Stimulated activated CD8-positive, alpha-beta memory T cell treated with anti-CD3 and anti-CD28 coated beads, Interleukin-15, amount 100 ng/mL, for 24 hours (primary cell): ENCODE measurements around the gene JUND.
A peak's percentile ranks its signal among the peaks of the same experiment; 100 is the strongest.

Experiments
- DNase-seq: peaks from one replicate; pipeline ENCODE4 v3.0.0-alpha.2; 2020; ENCODE audit warnings: low read depth

The JUND gene

DNA sequence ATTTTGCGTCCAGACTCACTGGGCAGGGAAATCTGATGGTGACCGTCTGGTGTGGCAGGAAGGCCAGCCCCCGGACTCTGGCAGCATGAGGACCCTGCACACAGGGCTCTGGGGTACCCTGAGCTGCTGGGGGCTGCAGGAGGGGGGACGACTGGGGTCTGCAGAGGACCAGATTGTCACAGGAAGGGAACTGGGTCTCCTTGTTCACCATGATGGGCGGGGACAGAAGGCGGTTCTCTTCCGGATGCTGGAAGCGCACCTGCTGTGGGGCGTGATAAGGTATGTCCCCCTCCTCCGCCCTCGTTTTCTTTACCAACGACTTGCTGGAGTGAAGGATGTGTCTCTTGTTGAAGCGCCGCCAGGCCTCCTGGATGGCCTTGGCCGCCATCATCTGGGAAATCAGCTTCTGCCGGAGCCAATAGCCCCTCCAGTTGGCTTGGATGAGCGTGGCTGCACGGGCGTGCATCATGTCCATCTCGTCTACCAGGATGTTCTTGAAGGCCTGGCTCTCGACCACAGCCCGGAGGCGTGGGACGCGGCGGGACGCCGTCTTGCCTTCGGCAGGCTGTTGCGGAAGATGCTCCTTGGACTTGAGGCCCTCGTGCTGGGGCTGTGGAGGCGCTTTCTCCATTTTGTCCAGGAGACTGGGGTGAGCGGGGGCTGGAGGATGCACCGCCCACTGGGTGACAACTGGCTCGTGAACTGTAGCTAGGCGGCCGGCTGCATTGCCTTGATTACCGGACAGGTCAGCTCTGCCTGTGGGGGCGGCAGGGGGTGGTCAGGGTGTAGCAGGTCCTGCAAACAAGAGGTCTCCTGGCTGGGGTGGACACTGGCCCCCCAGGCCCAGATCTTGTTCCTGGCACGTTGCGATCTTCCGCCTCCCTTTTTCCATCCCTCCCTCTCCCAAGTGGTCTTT lies 14.4 kb downstream of the JUND start:
- DNase-seq = no peak

DNA sequence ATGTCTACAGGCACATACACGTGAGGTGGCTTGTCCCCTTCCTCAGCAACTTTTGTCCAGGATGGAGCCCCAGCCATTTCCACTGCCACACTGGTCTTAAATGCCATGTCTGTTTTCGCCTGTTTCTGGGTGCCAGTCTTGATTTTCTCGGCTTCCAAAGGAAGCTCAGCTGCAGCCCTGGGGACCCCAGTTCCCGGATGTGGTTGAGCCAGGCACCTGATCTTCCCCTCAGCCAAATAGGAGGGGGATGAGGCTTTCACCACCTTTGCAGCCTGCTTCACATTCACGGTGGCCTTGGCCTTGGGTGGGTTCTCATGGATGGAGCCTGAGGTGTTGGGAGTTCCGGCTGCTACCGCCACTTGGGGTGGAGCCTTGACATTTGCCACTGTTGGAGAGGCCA lies 15.8 kb downstream of the JUND start:
- DNase-seq = no peak

DNA sequence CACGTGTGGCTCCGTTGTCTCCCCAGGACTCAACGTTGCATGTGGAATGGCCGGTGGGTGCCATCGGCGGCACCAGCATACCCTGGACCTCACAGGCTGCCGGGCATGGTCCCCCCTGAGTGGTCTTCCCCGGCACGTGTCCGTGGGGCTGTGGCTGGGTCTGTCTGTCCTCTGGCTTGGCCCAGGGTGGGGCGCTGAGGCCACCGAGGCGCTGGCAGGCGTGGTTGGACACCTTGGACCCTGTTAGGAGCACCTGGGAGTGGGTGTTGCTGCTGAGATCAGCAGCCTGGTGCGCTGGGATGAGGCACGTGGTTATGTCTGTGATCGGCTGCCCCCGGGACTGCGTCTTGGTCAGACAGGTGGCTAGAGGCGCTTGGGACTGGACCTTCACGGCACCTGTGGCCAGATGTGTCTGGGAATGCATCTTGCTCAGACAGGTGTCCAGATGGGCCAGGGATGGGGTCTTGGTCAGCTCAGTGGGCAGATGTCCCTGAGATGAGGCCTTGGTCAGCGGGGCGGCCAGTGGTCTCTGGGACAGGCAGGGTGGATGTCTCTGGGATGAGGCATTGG lies 16.4 kb downstream of the JUND start:
- no peak for DNase-seq

DNA sequence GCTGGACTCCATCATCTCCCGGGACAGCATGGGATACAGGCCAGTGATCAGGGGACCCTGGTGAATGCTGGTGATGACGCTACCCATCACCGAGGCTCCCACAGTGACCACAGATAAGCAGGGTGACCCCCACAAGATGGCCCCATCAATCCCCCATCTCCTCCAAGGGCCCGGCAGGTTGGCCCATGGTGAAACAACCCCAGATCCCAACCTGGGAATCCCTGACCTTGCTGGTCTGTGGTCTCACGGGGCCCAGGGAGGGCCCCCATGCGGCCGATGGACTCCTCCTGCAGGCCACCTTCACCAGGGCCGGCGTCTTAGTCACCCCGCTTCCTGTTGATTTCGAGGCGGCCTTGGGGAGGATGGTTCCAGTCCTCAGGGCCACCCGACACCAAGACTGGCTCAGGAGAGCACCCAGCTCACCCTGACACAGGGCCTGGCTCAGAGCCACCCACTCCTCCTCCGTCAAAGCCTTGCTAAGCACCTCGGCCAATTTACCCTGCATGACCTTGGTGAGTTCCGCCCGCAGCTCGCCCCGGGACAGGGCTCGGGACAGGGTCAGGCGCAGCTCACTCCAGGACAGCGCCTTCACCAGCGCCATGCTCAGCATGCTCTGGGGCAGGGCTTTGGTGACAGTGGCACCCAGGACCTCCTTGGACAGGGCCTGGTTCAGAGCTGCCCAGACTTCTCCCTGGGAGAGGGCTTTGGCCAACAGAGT lies 17.1 kb downstream of the JUND start:
- DNase-seq = no peak

DNA sequence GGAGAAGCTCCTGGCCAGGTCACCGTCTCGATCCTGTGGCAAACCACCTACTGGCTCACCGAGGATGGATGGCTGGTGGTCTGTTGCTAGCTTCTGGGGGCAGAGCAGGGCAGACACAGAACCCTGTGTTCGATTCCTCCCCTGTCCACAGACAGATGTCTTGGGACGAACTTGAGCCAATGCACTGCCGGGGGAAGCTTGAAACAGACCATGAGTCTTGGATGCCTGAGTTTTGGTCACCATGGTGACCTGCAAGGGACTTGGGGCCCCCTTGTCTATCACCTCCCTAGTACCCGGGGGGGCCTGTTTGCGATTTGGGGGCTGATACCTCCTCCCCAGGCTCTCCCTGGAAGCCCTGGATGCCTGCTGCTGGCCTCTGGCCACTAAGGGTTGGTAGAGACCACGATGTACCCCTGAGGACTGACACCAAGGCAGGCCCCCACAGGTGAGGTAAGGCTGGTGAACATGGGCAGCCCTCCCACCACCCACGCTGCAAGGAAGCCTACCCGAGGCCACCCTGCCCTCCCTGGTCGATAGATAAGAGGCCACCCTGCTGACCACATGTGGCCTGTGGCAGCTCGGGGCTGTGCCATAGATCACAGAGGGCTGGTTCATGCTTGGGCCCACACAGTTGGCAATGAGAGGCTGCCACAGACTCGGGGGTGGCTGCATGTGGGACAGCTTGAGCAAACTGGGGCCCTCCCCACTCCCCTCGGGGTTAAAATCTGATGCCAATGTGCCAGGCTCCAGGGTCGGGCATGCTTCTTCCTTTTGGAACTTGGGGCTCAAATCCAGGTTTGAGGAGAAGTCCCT lies 17.9 kb downstream of the JUND start:
- DNase-seq = no peak

DNA sequence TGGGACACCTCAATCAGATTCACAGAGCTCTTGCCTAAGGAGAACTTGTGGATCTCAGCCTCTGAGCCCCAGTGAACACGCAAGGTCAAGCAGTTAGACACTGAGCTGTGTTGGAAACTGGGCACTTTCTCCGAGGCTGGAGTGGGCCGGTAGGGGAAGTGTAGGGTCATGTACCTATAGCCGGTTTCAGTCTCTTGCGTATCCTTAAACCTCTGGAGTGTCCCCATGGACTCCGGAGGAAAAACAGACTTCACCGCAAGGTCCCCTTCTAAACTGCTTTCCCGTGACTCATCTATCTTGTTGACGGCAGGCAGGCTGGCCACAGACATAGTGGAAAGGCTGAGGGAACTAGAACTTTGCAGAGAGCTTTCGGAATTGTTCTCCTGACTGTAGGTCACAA lies 18.5 kb downstream of the JUND start:
- DNase-seq = no peak

DNA sequence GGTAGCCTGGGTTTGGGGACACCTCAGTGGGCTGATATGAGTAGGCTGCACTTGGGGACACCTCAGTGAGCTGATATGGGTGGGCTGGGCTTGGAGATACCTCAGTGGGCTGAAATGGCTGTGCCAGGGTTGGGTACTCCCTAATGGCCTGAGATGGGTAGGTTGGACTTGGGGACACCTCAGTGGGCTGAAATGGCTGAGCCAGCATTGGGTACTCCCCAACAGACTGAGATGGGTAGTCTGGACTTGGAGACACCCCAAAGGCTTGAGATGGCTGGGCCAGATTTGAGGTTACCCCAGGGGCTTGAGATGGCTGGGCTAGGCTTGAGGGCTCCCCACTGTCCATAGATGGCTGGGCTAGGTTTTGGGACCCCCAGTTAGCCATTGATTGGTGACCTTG lies 19.3 kb downstream of the JUND start:
- no peak for DNase-seq

DNA sequence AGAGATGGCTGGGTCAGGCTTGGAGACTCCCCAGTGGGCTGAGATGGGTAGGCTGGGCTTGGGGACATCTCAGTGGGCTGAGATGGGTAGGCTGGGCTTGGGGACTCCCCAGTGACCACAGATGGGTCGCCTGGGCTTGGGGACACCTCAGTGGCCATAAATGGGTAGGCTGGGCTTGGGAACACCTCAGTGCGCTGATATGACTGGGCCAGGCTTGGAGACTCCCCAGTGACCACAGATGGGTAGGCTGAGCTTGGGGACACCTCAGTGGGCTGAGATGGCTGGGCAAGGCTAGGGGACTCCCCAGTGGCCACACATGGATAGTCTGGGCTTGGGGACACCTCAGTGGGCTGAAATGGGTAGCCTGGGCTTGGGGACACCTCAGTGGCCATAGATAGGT lies 19.9 kb downstream of the JUND start:
- DNase-seq = no peak

DNA sequence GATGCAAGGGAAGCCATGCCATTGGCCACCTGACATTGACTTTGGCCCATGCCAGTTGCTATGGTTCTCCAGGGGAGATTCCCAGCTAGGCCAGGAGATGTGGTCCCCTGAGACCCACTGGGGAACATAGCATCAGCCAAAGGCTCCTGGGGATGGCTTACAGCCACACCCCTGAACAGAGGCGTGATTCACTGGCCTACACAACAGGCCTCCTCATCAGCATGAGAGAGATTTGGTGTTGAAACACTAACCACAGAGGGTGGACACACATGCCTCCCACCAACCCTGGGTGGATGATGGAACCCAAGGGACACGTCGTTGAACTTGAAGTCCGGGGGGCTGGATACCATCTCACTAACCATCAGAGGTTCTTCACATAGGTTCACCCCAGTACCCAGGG lies 21.5 kb downstream of the JUND start:
- DNase-seq = no peak

DNA sequence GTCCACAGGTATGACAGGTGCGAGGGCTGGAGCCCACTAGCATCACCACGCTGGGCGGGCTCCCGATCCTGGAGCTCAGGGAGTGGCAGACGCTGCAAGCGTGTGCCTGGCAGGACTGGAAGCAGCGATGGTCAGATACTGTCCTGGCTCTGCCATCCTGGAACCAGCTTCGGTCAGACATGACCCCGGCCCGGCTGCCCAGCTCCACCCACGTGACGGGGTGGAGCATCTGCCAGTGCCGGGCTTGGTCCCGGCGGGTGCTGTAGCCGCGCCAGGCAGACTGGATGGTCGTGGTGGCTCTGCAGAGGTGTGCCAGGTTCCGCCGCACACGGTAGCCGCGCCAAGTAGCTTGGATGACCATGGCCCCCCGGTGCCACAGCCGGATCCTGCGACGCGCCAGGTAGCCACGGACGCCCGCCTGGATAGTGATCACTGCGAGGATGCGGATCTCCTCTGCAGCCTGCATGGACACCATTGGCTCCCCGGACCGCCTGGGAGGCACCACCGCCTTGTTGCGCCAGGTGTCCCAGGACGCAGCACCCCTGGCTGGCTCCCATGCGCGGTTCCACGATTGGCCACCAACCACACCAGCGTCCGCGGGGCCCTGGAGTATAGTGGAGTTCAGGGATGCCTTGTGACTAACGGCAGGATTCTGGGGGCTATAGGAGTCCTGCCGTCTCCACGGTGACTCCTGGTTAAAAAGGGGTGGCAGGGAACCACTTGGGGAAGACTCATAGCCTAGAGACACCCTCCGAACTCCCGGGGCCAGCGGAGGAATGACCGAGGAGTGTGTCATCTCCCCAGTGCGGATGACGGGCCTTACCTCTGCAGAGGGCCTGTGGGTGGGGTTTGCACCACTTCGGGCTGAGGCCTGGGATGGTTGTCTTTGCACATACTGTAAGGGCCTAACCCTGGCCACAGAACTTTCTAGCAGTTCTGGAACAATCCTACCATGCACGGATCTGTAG lies 23.6 kb downstream of the JUND start:
- no peak for DNase-seq

DNA sequence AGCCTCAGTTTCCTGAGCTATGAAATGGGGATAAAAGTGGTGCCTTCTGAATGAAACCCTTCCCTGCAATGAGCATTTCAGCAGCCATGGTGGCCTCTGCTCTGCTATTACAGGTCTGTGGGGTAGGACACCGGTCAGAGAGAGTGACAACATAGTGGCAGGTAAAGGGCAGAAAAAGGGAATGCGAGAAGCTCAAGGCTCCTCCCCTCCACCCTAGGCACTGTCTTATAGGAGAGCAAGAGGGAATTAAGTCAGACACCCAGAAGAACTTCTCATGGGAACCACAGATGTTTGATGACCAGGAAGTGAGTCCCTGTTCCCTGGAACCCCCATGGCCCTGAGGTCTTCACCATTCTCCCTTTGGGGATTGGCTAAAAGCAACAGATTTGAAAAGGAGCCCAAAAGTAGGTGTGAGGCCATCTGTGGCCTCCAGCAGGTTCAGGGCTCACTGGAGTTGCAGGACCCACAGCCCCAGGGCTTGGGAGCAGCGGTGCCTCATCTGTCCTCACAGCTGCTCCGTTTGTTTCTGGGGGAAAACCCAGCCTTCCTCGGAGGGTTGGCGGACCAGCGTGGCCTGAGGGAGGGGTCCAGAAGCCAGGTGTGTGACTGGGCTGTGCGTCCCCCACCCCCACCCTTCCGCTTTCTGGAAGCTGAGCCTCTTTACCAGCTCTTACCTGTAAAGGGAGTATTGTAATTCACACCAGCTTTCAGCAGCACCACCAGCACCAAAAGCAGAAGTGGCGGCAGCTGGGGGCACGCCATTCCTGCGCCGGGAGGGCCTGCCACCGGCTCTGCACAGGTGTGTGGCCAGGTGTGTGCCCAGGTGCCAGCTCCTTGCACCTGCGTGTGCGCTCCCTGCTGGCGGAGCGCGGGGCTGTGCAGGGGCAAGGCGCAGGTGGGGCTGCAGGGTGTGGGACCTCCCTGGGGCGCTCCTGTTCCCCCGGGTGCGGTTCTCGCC lies 26.6 kb downstream of the JUND start:
- no peak for DNase-seq

DNA sequence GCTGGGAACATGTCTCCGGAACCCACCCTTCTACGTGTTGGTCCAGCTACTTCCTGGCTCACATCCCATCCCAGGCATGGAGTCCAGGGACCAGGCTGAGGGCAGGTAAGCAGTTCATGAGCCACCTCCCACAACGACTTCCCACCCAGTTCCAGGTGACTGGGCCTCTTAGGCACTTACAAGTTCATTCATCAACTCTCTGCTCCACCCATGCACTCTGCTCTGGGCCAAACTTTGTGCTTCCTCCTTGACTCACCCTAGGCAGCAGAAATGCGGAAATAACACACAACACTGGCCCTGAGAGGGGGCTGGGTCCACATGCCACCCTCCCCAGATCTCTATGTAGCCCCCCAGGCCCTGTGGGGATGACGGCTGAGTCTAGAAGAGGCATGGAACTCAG lies 27.7 kb downstream of the JUND start:
- no peak for DNase-seq

DNA sequence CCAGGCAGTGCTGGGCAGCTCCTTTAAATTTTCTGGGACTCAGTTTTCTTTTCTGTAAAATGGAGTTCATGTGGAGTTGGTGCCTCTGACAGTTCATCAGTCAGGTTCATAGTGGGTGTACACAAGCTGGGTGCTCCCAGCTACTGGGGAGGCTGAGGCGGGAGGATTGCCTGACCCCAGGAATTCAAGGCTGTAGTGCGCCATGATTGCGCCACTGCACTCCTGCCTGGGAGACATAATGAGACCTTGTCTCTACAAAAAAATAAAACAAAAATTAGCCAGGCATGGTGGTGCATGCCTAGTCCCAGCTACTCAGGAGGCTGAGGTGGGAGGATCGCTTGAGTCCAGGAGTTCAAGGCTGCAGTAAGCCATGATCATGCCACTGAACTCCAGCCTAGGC lies 28.3 kb downstream of the JUND start:
- no peak for DNase-seq

DNA sequence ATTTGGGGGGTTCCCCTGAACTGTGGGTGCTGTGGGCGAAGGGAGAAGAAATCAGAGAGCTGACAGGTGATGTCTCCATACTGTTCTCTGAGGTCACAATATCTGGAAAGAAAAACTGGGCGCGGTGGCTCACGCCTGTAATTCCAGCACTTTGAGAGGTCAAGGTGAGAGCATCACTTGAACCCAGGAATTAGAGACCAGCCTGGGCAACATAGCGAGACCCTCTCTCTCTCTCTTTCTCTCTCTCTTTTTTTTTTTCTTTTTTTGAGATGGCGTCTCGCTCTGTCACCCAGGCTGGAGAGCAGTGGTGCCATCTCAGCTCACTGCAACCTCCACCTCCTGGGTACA lies 29.1 kb downstream of the JUND start:
- DNase-seq = no peak

DNA sequence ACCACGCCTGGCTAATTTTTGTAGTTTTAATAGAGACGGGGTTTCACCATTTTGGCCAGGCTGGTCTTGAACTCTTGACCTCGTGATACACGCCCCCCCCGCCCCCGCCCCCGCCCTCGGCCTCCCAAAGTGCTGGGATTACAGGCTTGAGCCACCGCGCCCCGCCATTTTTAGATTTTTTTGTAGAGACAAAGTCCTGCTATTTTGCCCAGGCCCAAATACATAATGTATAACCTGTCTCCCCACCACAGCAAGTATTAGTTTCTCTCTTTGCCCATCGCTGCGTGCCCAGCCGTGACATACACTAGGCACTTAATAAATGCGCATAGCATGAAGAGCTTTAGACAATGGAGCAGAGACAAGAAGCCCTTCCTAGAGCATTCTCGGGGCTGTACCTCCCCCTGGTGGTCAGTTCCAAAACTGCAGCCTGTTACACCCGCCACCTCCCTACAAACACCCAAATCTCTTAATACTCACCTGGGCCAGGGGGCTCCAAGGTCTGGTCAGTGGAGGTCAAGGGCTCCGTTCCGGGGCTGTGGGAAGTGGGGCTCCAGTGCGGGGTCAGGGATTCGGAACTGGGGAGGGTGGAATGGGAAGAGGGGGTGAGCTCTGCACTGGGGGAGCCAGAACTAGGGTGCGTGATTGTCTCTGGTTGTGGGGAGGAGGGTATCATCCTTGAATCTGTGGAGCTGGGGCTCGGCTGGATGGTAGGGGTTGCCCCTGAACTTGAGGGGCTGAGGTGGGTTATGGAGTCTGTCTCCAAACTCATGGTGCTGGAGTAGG lies 29.6 kb downstream of the JUND start:
- peak; percentile 72 for DNase-seq

DNA sequence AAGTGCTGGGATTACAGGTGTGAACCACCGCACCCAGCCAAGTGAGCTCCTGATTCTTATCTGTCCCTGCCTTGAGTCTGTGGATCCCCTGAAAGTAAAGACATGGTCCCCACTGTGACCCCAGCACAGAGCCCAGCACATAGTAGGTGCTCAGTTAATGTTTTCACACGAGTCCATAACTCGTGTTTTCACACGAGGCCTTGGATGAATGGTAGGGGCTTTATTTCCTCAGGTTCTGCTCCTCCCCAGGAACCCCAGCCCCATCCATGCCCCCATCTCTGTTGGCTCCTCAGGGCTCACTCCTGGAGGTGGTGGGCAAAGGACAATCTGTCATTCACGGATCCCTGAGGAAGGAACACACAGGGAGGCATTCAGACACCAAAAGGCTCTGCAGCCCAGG lies 31.6 kb downstream of the JUND start:
- DNase-seq = no peak

DNA sequence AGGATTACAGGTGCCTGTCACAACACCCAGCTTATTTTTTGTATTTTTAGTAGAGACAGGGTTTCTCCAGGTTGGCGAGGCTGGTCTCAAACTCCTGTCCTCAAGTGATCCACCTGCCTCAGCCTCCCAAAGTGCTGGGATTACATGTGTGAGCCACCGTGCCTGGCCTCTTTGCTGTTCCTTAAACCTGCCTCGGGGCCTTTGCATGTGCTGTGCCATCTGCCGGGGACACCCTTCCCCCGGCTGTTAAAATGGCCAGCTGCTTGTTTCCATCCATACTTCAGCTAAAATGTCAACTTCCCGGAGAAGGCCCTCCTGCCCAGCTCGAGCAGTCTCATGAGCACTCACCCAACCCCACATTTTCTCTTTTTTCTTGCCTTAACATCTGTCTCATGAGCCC lies 36.1 kb downstream of the JUND start:
- no peak for DNase-seq

DNA sequence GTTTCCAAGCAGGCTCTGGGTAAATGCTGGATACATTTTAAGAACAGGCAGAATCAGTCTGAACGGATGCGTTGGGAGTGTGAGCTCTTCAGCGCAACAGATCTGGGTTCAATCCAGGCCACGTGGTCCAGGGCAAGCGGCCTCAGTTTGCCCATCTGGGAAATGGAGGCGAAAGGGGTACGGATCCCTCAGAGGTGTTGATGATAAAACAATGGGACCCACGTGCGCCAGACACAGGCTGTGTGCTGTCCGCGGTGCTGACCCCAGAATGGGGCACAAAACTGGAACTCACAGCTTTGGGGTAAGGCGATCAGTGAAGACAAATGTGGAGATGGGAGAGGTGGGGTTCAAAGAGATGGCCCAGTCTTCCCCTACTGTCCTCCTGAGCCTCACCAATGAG lies 42.1 kb downstream of the JUND start:
- no peak for DNase-seq

DNA sequence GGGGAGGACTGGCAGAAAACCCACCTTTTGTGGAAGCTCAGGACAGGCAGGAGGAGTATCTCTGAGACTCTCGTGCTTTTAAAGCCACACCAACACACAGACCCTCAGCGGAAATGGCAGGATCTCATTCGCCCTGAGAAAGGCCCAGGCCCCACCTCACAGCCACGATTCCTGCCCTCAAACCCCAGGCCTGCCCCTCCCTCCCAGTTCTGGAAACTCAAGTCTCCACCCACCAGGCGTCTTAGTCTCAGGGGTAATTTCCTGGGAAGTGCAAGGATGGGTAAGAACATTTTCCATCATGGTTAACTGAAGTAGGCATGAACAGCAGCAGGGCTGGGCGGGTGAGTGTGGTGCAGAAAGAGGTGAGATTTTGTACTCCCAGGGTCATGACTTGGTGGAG lies 47.2 kb downstream of the JUND start:
- no peak for DNase-seq
